ENCODE data around the gene HTRA2.

Gene HTRA2

DNA sequence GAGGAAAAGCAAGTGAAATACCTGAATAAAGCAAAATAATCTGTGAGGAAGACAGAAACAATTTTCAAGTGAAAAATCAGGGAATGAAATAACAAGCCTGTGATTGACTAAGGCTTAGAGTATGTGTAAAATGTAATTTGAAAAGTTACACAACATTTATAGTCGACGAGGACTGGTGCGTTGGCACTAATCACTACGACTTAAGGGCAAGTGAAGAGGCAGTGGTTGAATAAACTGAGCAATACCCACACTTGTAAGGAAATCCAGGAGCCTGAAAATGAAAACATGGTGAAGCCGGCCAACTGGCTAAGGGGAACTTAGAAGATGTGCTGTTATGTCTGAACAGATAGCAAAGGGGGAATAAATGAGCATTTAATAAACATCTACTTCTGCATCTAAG, 38.1 kb downstream of the HTRA2 start:
- peak; percentile 56 for ATAC-seq
- no peak for TF ChIP-seq TCF4 (CRISPR knock-in tag; IDR thresholded peaks at IDR 0.05; ENCODE audit: borderline replicate concordance)
- TF ChIP-seq, protein P1, sequence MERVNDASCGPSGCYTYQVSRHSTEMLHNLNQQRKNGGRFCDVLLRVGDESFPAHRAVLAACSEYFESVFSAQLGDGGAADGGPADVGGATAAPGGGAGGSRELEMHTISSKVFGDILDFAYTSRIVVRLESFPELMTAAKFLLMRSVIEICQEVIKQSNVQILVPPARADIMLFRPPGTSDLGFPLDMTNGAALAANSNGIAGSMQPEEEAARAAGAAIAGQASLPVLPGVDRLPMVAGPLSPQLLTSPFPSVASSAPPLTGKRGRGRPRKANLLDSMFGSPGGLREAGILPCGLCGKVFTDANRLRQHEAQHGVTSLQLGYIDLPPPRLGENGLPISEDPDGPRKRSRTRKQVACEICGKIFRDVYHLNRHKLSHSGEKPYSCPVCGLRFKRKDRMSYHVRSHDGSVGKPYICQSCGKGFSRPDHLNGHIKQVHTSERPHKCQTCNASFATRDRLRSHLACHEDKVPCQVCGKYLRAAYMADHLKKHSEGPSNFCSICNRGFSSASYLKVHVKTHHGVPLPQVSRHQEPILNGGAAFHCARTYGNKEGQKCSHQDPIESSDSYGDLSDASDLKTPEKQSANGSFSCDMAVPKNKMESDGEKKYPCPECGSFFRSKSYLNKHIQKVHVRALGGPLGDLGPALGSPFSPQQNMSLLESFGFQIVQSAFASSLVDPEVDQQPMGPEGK (CRISPR knock-in tag; IDR thresholded peaks at IDR 0.05; ENCODE audit: borderline replicate concordance), result no peak
- no peak for TF ChIP-seq ZC3H10 (CRISPR knock-in tag; IDR thresholded peaks at IDR 0.05)
- TF ChIP-seq, protein P2, sequence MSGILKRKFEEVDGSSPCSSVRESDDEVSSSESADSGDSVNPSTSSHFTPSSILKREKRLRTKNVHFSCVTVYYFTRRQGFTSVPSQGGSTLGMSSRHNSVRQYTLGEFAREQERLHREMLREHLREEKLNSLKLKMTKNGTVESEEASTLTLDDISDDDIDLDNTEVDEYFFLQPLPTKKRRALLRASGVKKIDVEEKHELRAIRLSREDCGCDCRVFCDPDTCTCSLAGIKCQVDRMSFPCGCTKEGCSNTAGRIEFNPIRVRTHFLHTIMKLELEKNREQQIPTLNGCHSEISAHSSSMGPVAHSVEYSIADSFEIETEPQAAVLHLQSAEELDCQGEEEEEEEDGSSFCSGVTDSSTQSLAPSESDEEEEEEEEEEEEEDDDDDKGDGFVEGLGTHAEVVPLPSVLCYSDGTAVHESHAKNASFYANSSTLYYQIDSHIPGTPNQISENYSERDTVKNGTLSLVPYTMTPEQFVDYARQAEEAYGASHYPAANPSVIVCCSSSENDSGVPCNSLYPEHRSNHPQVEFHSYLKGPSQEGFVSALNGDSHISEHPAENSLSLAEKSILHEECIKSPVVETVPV (CRISPR knock-in tag; IDR thresholded peaks at IDR 0.05), result no peak
- no peak; the same call in 1 of the 2 replicates for TF ChIP-seq ISL1 (CRISPR knock-in tag; IDR thresholded peaks at IDR 0.05)
- no peak for TF ChIP-seq ZNF8 (CRISPR knock-in tag; IDR thresholded peaks at IDR 0.05)
- TF ChIP-seq ZFP3 (CRISPR knock-in tag; IDR thresholded peaks at IDR 0.05), result no peak
- no peak for TF ChIP-seq CSDC2 (CRISPR knock-in tag; IDR thresholded peaks at IDR 0.05)
- TF ChIP-seq RARB (CRISPR knock-in tag; IDR thresholded peaks at IDR 0.05), result no peak
- no peak for TF ChIP-seq ZNF70 (CRISPR knock-in tag; IDR thresholded peaks at IDR 0.05)
- TF ChIP-seq GLIS3 (CRISPR knock-in tag; IDR thresholded peaks at IDR 0.05), result no peak
- TF ChIP-seq ESRRG (CRISPR knock-in tag; IDR thresholded peaks at IDR 0.05), result no peak
- TF ChIP-seq, protein P3, sequence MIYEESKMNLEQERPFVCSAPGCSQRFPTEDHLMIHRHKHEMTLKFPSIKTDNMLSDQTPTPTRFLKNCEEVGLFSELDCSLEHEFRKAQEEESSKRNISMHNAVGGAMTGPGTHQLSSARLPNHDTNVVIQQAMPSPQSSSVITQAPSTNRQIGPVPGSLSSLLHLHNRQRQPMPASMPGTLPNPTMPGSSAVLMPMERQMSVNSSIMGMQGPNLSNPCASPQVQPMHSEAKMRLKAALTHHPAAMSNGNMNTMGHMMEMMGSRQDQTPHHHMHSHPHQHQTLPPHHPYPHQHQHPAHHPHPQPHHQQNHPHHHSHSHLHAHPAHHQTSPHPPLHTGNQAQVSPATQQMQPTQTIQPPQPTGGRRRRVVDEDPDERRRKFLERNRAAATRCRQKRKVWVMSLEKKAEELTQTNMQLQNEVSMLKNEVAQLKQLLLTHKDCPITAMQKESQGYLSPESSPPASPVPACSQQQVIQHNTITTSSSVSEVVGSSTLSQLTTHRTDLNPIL (CRISPR knock-in tag; IDR thresholded peaks at IDR 0.05; ENCODE audit: low read depth), result no peak
- TF ChIP-seq ZFP30 (CRISPR knock-in tag; IDR thresholded peaks at IDR 0.05), result no peak
- TF ChIP-seq BACH2 (CRISPR knock-in tag; IDR thresholded peaks at IDR 0.05; ENCODE audit: borderline replicate concordance), result no peak
- TF ChIP-seq, protein P4, sequence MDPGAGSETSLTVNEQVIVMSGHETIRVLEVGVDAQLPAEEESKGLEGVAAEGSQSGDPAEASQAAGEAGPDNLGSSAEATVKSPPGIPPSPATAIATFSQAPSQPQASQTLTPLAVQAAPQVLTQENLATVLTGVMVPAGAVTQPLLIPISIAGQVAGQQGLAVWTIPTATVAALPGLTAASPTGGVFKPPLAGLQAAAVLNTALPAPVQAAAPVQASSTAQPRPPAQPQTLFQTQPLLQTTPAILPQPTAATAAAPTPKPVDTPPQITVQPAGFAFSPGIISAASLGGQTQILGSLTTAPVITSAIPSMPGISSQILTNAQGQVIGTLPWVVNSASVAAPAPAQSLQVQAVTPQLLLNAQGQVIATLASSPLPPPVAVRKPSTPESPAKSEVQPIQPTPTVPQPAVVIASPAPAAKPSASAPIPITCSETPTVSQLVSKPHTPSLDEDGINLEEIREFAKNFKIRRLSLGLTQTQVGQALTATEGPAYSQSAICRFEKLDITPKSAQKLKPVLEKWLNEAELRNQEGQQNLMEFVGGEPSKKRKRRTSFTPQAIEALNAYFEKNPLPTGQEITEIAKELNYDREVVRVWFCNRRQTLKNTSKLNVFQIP (CRISPR knock-in tag; IDR thresholded peaks at IDR 0.05; ENCODE audit: borderline replicate concordance, low read depth), result no peak
- TF ChIP-seq TOX (CRISPR knock-in tag; IDR thresholded peaks at IDR 0.05; ENCODE audit: borderline replicate concordance), result no peak
- TF ChIP-seq, protein P5, sequence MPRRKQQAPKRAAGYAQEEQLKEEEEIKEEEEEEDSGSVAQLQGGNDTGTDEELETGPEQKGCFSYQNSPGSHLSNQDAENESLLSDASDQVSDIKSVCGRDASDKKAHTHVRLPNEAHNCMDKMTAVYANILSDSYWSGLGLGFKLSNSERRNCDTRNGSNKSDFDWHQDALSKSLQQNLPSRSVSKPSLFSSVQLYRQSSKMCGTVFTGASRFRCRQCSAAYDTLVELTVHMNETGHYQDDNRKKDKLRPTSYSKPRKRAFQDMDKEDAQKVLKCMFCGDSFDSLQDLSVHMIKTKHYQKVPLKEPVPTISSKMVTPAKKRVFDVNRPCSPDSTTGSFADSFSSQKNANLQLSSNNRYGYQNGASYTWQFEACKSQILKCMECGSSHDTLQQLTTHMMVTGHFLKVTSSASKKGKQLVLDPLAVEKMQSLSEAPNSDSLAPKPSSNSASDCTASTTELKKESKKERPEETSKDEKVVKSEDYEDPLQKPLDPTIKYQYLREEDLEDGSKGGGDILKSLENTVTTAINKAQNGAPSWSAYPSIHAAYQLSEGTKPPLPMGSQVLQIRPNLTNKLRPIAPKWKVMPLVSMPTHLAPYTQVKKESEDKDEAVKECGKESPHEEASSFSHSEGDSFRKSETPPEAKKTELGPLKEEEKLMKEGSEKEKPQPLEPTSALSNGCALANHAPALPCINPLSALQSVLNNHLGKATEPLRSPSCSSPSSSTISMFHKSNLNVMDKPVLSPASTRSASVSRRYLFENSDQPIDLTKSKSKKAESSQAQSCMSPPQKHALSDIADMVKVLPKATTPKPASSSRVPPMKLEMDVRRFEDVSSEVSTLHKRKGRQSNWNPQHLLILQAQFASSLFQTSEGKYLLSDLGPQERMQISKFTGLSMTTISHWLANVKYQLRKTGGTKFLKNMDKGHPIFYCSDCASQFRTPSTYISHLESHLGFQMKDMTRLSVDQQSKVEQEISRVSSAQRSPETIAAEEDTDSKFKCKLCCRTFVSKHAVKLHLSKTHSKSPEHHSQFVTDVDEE (CRISPR knock-in tag; IDR thresholded peaks at IDR 0.05), result no peak

DNA sequence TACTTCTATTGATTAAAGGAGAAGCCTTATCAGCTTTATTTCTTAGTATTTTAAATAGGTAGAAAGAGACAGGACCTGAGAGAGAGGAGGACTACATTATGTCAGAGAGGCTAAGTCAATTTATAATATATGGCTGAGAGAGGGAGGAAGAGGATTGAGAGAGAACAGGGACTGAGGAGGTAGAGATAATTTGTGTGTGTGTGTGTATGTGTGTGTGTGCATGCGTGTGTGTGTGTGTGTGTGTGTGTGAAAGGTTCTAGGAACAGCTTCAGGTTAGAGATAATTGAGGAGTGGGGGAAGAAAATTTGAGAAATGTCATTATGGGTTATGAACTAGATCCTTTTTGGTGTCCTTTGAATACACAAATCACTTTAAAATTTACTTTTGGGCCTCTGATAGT, 40.0 kb downstream of the HTRA2 start:
- no peak for ATAC-seq
- TF ChIP-seq GLIS3 (CRISPR knock-in tag; IDR thresholded peaks at IDR 0.05) (no peak), TCF4 (CRISPR knock-in tag; IDR thresholded peaks at IDR 0.05; ENCODE audit: borderline replicate concordance) (no peak), ZNF8 (CRISPR knock-in tag; IDR thresholded peaks at IDR 0.05) (no peak), ESRRG (CRISPR knock-in tag; IDR thresholded peaks at IDR 0.05) (no peak), OSR1 (CRISPR knock-in tag; IDR thresholded peaks at IDR 0.05) (no peak), ZFP3 (CRISPR knock-in tag; IDR thresholded peaks at IDR 0.05) (no peak), CSDC2 (CRISPR knock-in tag; IDR thresholded peaks at IDR 0.05) (no peak), ZFP30 (CRISPR knock-in tag; IDR thresholded peaks at IDR 0.05) (no peak)
- TF ChIP-seq, protein P5 (CRISPR knock-in tag; IDR thresholded peaks at IDR 0.05), result no peak
- TF ChIP-seq, protein P3 (CRISPR knock-in tag; IDR thresholded peaks at IDR 0.05; ENCODE audit: low read depth), result no peak

Data from SK-N-SH treated with all-trans-retinoic acid at 6 μM for 48 hours (cell line).